ENCODE measurements around the gene ZFP64.

Gene ZFP64

GRCh38 chr20:52217689-52218395 lies 26.3 kb upstream of the ZFP64 start:
- DNase-seq (ENCODE audit: low read depth) = no peak
- H3K4me3 ChIP-seq (ENCODE audit: control insufficient read depth, low read depth, low read length) = no peak overlapping the region
- no peak for TF ChIP-seq CTCF (IDR thresholded peaks at IDR 0.05; ENCODE audit: control insufficient read depth, insufficient read depth, low read depth, low read length, missing control alignments)

GRCh38 chr20:52213995-52214394 lies 22.4 kb upstream of the ZFP64 start:
- H3K4me3 ChIP-seq (ENCODE audit: control insufficient read depth, low read depth, low read length) = no peak overlapping the region
- no peak for DNase-seq (ENCODE audit: low read depth)
- no peak for TF ChIP-seq CTCF (IDR thresholded peaks at IDR 0.05; ENCODE audit: control insufficient read depth, insufficient read depth, low read depth, low read length, missing control alignments)

- H3K4me3 ChIP-seq (ENCODE audit: control insufficient read depth, low read depth, low read length) = no peak overlapping the region
- no peak for DNase-seq (ENCODE audit: low read depth)
- TF ChIP-seq CTCF (IDR thresholded peaks at IDR 0.05; ENCODE audit: control insufficient read depth, insufficient read depth, low read depth, low read length, missing control alignments) = no peak
These were observed 21.4 kb upstream of the ZFP64 start for GRCh38 chr20:52212943-52213342.

GRCh38 chr20:52210037-52210990 lies 18.7 kb upstream of the ZFP64 start:
- no peak overlapping the region for H3K4me3 ChIP-seq (ENCODE audit: control insufficient read depth, low read depth, low read length)
- DNase-seq (ENCODE audit: low read depth) = no peak
- no peak for TF ChIP-seq CTCF (IDR thresholded peaks at IDR 0.05; ENCODE audit: control insufficient read depth, insufficient read depth, low read depth, low read length, missing control alignments)

GRCh38 chr20:52209154-52209571 lies 17.6 kb upstream of the ZFP64 start:
- no peak for TF ChIP-seq CTCF (IDR thresholded peaks at IDR 0.05; ENCODE audit: control insufficient read depth, insufficient read depth, low read depth, low read length, missing control alignments)
- H3K4me3 ChIP-seq (ENCODE audit: control insufficient read depth, low read depth, low read length) = no peak overlapping the region
- DNase-seq (ENCODE audit: low read depth) = no peak

- DNase-seq (ENCODE audit: low read depth) = no peak
- TF ChIP-seq CTCF (IDR thresholded peaks at IDR 0.05; ENCODE audit: control insufficient read depth, insufficient read depth, low read depth, low read length, missing control alignments) = no peak
- no peak overlapping the region for H3K4me3 ChIP-seq (ENCODE audit: control insufficient read depth, low read depth, low read length)
These were observed 15.6 kb upstream of the ZFP64 start for GRCh38 chr20:52207020-52207810.
